RPMI8226 (cell line): ENCODE results near the gene CARM1.

Source experiments
- DNase-seq: peaks from one replicate; pipeline ENCODE4 v3.0.0-alpha.2; 2015

CARM1 gene

DNA sequence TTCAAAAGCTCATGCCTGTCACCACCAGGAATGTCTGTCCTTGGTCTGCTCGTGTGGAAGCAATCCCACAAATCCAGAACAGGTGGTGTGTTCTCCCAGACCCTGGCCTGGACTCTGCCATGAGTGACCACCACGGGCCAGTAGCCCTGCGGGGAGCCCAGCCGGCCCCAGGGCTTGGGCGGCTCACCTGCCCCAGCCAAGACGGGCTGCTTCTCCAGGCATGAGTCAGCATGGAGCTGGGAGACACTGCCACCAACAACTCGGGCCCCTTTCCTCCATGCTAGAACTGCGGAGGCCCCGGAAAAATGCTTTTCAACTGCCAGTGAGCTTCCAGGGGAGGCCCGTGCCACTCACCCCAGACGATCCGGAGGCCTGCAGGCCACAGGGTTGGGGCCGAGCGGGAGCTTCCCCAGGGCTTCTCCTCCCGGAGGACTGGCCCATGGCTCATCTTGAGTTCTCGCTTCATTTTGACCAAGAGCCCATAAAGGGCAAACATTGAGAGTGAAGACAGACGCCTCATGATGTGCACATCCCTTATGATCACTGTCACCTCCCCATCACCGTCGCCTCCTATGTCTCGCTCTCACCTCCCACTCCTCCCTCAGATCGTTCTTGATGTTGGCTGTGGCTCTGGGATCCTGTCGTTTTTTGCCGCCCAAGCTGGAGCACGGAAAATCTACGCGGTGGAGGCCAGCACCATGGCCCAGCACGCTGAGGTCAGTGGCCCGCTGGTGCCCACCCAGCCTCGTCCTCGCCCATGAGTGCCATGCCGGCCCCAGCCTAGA is 40.4 kb downstream of the CARM1 start:
- no peak for DNase-seq

- DNase-seq: no peak
Observed at GRCh38 chr19:10912619-10913018, 41.3 kb downstream of the CARM1 start.

DNA sequence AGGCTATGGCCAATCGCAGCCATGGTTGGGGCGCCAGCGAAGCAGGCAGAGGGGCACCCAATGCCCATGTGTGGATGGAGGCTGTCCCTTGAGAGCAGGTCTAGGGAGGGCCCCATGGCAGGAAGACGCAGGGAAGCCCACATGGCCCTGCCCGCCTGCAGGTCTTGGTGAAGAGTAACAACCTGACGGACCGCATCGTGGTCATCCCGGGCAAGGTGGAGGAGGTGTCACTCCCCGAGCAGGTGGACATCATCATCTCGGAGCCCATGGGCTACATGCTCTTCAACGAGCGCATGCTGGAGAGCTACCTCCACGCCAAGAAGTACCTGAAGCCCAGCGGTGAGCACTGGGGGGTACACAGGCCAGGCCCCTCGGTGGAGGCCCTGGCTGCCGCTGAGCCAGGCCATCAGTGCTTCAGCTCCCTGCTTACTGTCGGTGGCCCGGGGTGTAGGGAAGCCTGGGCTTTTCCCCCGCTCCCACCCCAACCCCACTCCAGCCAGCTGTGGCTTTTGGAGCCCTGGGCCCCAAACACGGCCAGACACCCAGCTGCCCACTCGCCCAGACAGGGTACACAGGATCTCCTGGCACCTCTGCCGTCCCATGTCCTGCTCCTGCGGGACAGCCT is 42.5 kb downstream of the CARM1 start:
- no peak for DNase-seq

DNA sequence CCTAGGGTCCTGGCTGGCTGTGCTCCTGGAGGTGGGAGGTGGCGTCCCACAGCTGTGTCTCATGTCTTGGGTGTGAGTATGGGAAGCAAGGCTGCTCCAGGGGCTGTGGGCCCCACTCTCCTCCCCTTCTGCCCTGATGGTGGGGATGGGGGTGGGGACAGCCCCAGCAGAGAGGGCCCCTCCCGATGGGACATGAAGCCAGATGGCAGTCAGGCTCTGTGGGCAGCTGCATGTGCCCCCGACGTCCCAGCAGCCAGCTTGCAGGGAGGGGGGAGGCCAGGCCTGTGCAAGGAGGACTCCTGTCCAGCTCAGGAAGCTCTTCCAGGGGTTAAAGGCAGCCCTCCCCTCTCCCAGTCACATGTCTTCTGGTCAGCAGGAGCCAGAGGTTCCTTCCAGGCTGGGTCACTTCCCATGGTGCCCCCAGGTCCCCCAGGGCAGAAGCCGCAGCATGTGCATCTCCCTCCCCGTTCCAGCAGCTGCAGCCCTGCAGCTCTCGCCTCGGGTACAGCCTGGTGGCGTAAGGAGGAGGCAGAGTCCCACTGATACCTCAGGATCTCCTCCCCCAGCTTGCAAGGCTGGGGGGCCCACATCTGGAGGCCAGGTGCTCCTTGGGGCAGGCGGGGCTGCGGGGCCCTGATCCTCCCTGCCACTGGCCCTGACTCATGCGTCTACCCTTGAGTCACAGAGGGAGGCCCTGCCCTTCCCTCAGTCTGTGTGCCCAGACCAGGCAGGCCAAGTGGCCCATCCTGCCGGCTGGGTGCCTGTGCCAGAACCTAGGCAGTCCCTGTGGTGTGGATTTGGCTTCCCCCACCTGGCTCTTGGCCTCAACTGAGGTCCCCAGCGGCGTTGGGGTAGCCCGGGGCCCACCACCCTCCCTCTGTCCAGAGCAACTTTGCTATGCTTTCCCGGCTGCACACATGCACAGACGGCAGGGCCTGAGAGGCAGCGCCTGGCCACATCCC is 44.1 kb downstream of the CARM1 start:
- DNase-seq: no peak

GRCh38 chr19:10916602-10917001 is 45.2 kb downstream of the CARM1 start:
- DNase-seq: no peak

- no peak for DNase-seq
Observed at GRCh38 chr19:10918359-10918758, 47.0 kb downstream of the CARM1 start.

- DNase-seq: no peak
Observed at GRCh38 chr19:10919352-10920287, 48.3 kb downstream of the CARM1 start.

GRCh38 chr19:10920288-10920655 is 48.9 kb downstream of the CARM1 start:
- no peak for DNase-seq

DNA sequence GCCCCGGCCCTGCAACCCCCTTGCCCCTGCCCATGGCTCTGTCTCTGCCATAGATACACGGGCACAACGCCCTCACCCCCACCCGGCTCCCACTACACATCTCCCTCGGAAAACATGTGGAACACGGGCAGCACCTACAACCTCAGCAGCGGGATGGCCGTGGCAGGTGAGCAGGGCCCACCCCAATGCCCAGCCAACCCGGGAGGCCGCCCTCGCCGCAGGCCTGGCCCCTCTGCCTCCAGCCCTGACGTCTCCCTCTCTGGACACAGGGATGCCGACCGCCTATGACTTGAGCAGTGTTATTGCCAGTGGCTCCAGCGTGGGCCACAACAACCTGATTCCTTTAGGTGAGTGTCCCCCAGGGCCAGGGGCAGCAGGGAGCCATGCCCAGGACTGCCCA is 49.4 kb downstream of the CARM1 start:
- DNase-seq: no peak

DNA sequence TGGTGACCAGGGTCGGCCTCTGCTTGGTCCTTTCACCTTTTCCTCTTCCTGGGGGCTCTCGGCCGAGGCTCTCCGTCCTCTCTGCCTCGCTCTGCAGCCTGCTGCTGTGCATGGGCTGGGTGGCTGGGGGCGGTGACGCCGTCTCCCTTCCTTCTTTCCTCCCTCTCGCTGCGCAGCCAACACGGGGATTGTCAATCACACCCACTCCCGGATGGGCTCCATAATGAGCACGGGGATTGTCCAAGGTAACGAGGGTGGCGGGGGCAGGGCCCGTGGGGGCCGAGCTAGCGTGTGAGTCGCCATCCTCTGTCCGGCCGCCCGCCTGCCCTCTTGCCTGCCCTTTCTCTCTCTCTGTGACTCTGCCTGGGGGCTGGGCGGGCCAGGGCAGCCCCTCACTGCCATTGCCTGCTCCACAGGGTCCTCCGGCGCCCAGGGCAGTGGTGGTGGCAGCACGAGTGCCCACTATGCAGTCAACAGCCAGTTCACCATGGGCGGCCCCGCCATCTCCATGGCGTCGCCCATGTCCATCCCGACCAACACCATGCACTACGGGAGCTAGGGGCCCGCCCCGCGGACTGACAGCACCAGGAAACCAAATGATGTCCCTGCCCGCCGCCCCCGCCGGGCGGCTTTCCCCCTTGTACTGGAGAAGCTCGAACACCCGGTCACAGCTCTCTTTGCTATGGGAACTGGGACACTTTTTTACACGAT is 50.0 kb downstream of the CARM1 start:
- no peak for DNase-seq

- no peak for DNase-seq
Observed at GRCh38 chr19:10921910-10922637, 50.7 kb downstream of the CARM1 start.

DNA sequence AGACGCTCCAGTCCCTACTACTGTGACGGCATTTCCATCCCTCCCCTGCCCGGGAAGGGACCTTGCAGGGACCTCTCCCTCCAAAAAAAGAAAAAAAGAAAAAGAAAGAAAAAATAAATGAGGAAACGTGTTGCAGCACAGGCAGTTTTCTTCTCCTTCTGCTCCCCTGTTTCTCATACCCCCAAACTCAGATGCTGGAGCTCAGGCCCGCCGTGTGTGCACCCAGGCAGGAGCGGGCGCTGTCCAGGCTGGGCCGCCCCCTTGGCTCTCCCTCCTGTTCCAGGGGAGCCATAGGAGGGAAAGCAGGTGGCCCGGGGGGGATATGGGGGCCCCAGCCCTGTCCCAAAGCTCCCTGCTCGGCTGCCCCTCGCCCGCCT is 51.3 kb downstream of the CARM1 start:
- no peak for DNase-seq

DNA sequence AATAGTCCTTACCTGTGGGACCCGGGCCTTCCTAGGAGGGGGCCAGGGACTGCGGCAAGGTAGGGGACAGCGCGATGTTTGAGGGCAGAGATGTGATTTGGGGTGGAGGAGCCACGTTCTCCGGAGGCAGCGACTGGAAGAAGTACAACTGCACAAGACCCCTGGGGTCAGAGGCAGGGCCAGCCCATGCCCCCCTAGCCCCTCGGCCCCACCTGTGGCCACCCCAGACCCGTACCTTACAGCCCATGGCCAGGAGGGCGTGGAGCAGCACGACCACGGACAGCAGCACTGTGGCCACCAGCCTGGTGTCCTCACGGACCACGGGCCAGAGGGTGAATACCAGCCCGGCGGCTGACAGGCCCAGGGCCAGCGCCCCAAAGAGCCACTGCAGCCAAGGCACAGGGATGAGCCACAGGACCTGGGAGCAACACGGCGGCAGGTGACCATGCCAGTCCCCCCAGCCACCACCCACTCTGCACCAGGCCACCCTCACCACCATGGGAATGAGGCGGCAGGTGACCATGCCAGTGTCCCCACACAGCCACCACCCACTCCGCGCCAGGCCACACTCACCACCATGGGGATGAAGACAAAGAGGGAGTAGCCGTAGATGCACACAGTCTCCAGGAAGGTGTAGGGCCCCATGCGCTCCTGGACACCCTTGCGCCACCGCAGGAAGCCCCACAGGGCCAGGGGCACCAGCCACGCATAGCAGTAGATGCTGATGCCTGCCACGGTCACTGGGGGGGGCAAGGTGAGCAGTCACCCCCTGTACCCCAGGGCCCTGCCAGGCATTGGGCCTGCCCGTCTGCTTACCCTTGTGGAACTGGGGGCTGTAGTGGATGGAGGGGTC is 52.1 kb downstream of the CARM1 start:
- no peak for DNase-seq

GRCh38 chr19:10924597-10924996 is 53.2 kb downstream of the CARM1 start:
- DNase-seq: no peak

- peak; percentile 21 for DNase-seq
Observed at GRCh38 chr19:10927730-10928562, 56.6 kb downstream of the CARM1 start.

DNA sequence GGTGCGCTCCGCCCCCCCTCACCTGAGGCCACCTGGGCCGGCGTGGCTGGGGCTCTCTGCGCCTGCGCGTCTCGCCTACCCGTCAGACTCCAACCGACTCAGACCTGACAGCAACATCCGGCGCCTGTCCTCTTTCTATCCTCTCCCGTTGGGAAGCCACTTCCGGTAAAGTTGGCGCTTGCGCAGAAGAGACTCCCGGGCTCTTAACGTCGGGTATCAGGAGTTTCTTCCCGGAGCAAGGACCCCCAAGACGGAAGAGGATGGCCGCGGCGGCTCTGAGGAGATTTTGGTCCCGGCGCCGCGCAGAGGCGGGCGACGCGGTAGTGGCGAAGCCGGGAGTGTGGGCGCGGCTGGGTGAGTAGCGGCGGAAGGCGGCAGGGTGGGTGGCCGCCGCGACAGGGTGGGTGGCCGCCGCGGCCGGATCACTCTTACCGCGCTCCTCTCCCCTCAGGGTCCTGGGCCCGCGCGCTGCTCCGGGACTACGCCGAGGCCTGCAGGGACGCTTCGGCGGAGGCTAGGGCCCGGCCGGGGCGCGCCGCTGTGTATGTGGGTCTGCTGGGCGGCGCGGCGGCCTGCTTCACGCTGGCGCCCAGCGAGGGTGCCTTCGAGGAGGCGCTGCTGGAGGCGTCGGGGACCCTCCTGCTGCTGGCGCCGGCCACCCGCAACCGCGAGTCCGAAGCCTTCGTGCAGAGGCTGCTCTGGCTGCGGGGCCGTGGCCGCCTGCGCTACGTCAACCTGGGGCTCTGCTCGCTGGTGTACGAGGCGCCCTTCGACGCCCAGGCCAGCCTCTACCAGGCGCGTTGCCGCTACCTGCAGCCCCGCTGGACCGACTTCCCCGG is 57.4 kb downstream of the CARM1 start, which contains the start of the genes TIMM29 and YIPF2:
Gene TIMM29 (plus strand): TSS at position 249 of the 839 bp plus-strand sequence. CDS start 12 bp downstream, at position 261.
Gene YIPF2 (minus strand): TSS at position 77 of the 839 bp plus-strand sequence. CDS start 229 bp downstream, outside the sequence.
- peak; percentile 99 for DNase-seq

- peak; percentile 18 for DNase-seq
Observed at GRCh38 chr19:10929402-10929794, 58.0 kb downstream of the CARM1 start.
